Airway epithelial cell (primary cell): Measurements from ENCODE around the gene DGKD. TPM values are rescaled to one million over a fixed set of nuclear protein-coding genes. Genes with fewer than 3 reads are reported as not detected.

Source experiments
- total RNA-seq: library from RNA; depleted of rRNA; stranded (reverse); fragments of >200 nt; gene quantifications from 2 replicates; pipeline ENCODE4 v1.2.3, GENCODE V29; 2015

DGKD gene, protein sequence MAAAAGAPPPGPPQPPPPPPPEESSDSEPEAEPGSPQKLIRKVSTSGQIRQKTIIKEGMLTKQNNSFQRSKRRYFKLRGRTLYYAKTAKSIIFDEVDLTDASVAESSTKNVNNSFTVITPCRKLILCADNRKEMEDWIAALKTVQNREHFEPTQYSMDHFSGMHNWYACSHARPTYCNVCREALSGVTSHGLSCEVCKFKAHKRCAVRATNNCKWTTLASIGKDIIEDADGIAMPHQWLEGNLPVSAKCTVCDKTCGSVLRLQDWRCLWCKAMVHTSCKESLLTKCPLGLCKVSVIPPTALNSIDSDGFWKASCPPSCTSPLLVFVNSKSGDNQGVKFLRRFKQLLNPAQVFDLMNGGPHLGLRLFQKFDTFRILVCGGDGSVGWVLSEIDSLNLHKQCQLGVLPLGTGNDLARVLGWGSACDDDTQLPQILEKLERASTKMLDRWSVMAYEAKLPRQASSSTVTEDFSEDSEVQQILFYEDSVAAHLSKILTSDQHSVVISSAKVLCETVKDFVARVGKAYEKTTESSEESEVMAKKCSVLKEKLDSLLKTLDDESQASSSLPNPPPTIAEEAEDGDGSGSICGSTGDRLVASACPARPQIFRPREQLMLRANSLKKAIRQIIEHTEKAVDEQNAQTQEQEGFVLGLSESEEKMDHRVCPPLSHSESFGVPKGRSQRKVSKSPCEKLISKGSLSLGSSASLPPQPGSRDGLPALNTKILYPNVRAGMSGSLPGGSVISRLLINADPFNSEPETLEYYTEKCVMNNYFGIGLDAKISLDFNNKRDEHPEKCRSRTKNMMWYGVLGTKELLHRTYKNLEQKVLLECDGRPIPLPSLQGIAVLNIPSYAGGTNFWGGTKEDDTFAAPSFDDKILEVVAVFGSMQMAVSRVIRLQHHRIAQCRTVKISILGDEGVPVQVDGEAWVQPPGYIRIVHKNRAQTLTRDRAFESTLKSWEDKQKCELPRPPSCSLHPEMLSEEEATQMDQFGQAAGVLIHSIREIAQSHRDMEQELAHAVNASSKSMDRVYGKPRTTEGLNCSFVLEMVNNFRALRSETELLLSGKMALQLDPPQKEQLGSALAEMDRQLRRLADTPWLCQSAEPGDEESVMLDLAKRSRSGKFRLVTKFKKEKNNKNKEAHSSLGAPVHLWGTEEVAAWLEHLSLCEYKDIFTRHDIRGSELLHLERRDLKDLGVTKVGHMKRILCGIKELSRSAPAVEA
- 6.8 and 7.3 TPM in 2 replicates for total RNA-seq

DNA sequence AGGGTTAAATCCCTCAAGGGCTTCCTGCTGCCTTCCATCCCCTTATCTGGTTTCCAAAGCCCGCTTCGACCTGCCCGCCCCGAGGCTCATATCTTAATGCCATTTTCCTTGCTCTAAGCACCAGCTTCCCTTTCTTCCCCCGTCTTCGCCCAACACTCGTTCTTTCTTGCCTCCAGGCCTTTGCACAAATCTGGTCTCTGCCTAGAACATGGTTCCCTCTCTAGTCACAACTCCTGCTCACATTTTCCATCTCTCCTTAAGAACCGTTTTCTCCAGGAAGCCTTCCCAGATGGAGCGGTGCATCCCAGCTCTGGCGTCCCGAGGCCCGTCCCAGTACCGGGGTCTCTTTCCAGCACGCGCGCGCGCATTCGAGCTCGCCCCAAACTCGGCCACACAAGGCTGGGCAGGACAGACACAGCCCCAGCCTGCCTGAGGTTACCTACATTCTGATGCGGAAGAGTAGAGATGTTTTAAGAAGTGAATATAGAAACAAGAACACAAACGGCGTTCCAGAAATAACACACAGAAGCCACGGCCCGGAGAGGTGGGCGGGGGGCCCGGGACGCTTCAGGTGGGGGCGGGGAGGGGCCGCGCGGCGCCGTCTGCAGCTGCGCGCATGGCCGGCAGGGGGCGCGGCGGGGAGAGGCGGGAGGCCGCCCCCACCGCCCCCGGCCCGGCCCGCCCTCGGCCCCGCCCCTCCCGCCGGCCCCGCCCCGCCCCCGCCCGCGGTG, at the start of gene DGKD:
Gene DGKD, plus strand, starts transcription at position 726 of the 731 bp plus-strand sequence. CDS start 25 bp downstream, outside the sequence.

DNA sequence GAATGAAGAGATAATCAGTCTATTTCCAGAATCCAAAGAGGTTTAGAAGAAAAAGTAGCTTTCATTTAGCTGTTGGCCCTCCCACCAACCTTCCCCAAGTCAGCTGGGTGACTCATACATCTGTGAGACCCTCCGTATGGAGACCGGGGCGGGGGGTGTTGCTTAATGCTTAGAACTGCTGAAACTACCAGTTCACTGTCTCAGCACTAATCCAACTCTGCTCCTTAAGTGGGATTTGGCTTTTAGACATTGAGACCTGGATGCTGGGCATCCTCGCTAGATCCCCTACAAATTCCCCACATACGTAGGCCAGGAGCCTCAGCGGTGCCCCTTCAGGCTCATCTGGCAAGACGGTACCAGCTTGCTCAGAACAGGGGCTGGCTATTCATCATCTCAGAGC, 46.7 kb upstream of the DGKD start, which contains the start of gene SAG:
Gene SAG, plus strand, starts transcription at position 252 of the 400 bp plus-strand sequence. CDS start 1,374 bp downstream, outside the sequence.

Other genes starting within 250 kb of the DGKD start
- 22.7 and 23.7 TPM in 2 replicates for gene ATG16L1, start 102.8 kb upstream of the DGKD start, total RNA-seq
- not detected in 2 replicates for gene SAG, start 46.7 kb upstream of the DGKD start, total RNA-seq
- 20.6 and 22.6 TPM in 2 replicates for gene USP40, start 212.3 kb downstream of the DGKD start, total RNA-seq